ENCODE data around the gene COQ2.

DNA sequence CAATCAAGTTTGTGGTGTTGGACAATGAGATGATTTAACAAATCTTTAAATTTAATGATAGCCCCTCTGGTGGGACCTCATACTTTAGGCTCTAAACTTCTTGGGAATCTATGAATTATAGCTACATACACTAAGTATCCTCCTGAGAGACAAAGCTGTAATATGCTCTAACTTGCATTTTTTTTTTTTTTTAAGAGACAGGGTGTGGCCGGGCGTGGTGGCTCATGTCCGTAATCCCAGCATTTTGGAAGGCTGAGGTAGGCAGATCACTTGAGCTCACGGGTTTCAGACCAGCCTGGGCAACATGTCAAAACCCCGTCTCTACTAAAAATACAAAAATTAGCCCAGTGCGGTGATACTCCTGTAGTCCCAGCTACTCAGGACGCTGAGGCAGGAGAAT lies 23.3 kb upstream of the COQ2 start:
- TF ChIP-seq, protein P1, sequence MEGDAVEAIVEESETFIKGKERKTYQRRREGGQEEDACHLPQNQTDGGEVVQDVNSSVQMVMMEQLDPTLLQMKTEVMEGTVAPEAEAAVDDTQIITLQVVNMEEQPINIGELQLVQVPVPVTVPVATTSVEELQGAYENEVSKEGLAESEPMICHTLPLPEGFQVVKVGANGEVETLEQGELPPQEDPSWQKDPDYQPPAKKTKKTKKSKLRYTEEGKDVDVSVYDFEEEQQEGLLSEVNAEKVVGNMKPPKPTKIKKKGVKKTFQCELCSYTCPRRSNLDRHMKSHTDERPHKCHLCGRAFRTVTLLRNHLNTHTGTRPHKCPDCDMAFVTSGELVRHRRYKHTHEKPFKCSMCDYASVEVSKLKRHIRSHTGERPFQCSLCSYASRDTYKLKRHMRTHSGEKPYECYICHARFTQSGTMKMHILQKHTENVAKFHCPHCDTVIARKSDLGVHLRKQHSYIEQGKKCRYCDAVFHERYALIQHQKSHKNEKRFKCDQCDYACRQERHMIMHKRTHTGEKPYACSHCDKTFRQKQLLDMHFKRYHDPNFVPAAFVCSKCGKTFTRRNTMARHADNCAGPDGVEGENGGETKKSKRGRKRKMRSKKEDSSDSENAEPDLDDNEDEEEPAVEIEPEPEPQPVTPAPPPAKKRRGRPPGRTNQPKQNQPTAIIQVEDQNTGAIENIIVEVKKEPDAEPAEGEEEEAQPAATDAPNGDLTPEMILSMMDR (IDR thresholded peaks at IDR 0.05): no peak
- TF ChIP-seq POLR2A (IDR thresholded peaks at IDR 0.05): no peak
